GM19455 (cell line): Measurements from ENCODE around the gene SEMA6C.
A peak's percentile ranks its signal among the peaks of the same experiment; 100 is the strongest.
"Not testable (repeated sequence)": the region's sequence is repeated elsewhere in the genome, so short reads cannot be mapped to it uniquely, and the experiment has no call there.

Experiments
- ATAC-seq: cut with Tn5 transposase; IDR thresholded peaks from one replicate; pipeline ENCODE4 v1.9.1; 2021; ENCODE audit not compliant: unreplicated experiment

The SEMA6C gene

GRCh38 chr1:151146412-151147131 lies at the start of gene SEMA6C:
Gene SEMA6C (minus strand): TSS chr1:151146631. CDS start chr1:151142621, 4,010 bp downstream.
- ATAC-seq: peak; percentile 98

GRCh38 chr1:151194894-151195594 lies 48.6 kb upstream of the SEMA6C start:
- not testable (repeated sequence) for ATAC-seq

GRCh38 chr1:151193856-151194255 lies 47.4 kb upstream of the SEMA6C start:
- no peak for ATAC-seq

- ATAC-seq: no peak
Observed at GRCh38 chr1:151193304-151193703, 46.9 kb upstream of the SEMA6C start.

GRCh38 chr1:151192047-151192446 lies 45.6 kb upstream of the SEMA6C start:
- no peak for ATAC-seq

GRCh38 chr1:151189637-151190445 lies 43.4 kb upstream of the SEMA6C start, which contains the start of gene VPS72:
Gene VPS72 (minus strand): TSS chr1:151190197. CDS start chr1:151190121, 76 bp downstream.
- peak; percentile 81 for ATAC-seq

- not testable (repeated sequence) for ATAC-seq
Observed at GRCh38 chr1:151188667-151189066, 42.2 kb upstream of the SEMA6C start.

- ATAC-seq: no peak
Observed at GRCh38 chr1:151187205-151187604, 40.8 kb upstream of the SEMA6C start.

GRCh38 chr1:151184211-151184610 lies 37.8 kb upstream of the SEMA6C start:
- no peak for ATAC-seq

- ATAC-seq: no peak
Observed at GRCh38 chr1:151176514-151177045, 30.1 kb upstream of the SEMA6C start.

- no peak for ATAC-seq
Observed at GRCh38 chr1:151175863-151176262, 29.4 kb upstream of the SEMA6C start, which contains the start of gene TMOD4. Gene TMOD4 (minus strand): TSS chr1:151175981. CDS start chr1:151174875, 1,106 bp downstream.

- ATAC-seq: no peak
Observed at GRCh38 chr1:151175041-151175741, 28.8 kb upstream of the SEMA6C start.

- ATAC-seq: no peak
Observed at GRCh38 chr1:151171190-151171589, 24.8 kb upstream of the SEMA6C start.

GRCh38 chr1:151167116-151167515 lies 20.7 kb upstream of the SEMA6C start:
- ATAC-seq: no peak

GRCh38 chr1:151166505-151166956 lies 20.1 kb upstream of the SEMA6C start:
- ATAC-seq: peak; percentile 7

- peak; percentile 68 for ATAC-seq
Observed at GRCh38 chr1:151165738-151166504, 19.5 kb upstream of the SEMA6C start, which contains the start of the genes LYSMD1 and SCNM1. Gene LYSMD1 (minus strand): TSS chr1:151165902. CDS start chr1:151165258, 644 bp downstream. Gene SCNM1 (plus strand): TSS chr1:151166144. CDS start chr1:151166153, 9 bp downstream.

- peak; percentile 18 for ATAC-seq
Observed at GRCh38 chr1:151165281-151165737, 18.9 kb upstream of the SEMA6C start.

- ATAC-seq: no peak
Observed at GRCh38 chr1:151164732-151165280, 18.4 kb upstream of the SEMA6C start.

- no peak for ATAC-seq
Observed at GRCh38 chr1:151159373-151159772, 12.9 kb upstream of the SEMA6C start.
